GM12878 (cell line): ENCODE measurements around the gene NADSYN1. TPM values are rescaled to one million over a fixed set of nuclear protein-coding genes. Genes with fewer than 3 reads are reported as not detected.

Experiments used
- ATAC-seq: fragments of 200-7000 bp; cut with Tn5 transposase; 3 replicates; pipeline ENCODE4 v1.9.1; 2020; ENCODE audit warnings: mild to moderate bottlenecking, moderate library complexity
- BruUV-seq: library from RNA; stranded (reverse); fragments of 400-500 nt; replicated peaks from 2 replicates; lab custom pipeline; 2021; lab: Mats Ljungman, UMichigan
- CTCF ChIA-PET: fragments of 300-600 bp; sonication (Branson Sonifier 250); formaldehyde crosslinking; extraction: SDS; loops from one replicate; lab custom pipeline; 2021; ENCODE audit warnings: inconsistent platforms; lab: Yijun Ruan, JAX
- POLR2A ChIA-PET: fragments of 350-600 bp; formaldehyde crosslinking; extraction: SDS; loops from one replicate; lab custom pipeline; 2021; ENCODE audit warnings: inconsistent platforms; lab: Charles Lee
- RAD21 ChIA-PET: fragments of 300-600 bp; sonication (Branson Sonifier 250); formaldehyde crosslinking; loops from one replicate; lab custom pipeline; 2023; ENCODE audit warnings: antibody characterized with exemption; ENCODE audit not compliant: unreplicated experiment; lab: Charles Lee
- SMC1A ChIA-PET: fragments of 300-600 bp; sonication (Branson Sonifier 250); formaldehyde crosslinking; loops from one replicate; lab custom pipeline; 2023; ENCODE audit not compliant: unreplicated experiment, uncharacterized antibody; lab: Charles Lee
- DNase-seq: peaks from one replicate; pipeline ENCODE4 v3.0.0-alpha.2; 2011; ENCODE audit warnings: low read depth, low spot score
- FAIRE-seq: peaks from 3 replicates; lab custom pipeline; 2011; peaks lifted over from hg19 to GRCh38; lab: Jason Lieb, UNC
- H2AFZ ChIP-seq: 2 replicates; pipeline ENCODE4 v1.6.0; 2011; ENCODE audit warnings: low read depth, low read length, control low read depth; ENCODE audit not compliant: control insufficient read depth
- H3K27ac ChIP-seq: 2 replicates; pipeline ENCODE4 v1.5.1; 2011; ENCODE audit warnings: control low read depth; ENCODE audit not compliant: control insufficient read depth, insufficient read depth
- H3K27me3 ChIP-seq, 2 experiments: replicated peaks in 1 of 2; 2 replicates each; pipeline versions ENCODE4 v1.6.0 to v1.6.1; 2011; ENCODE audit warnings: low read length in 1 of 2; ENCODE audit not compliant: control insufficient read depth in 2 of 2, insufficient read depth in 2 of 2
- H3K36me3 ChIP-seq, 2 experiments: 2 replicates each; pipeline ENCODE4 v1.5.1; 2011; ENCODE audit warnings: low read length in 1 of 2; ENCODE audit not compliant: control insufficient read depth in 2 of 2, insufficient read depth in 2 of 2
- H3K4me1 ChIP-seq: 2 replicates; pipeline ENCODE4 v1.6.1; 2011; ENCODE audit warnings: mild to moderate bottlenecking, low read length, moderate library complexity, mixed read lengths; ENCODE audit not compliant: control insufficient read depth, insufficient read depth
- H3K4me2 ChIP-seq: 2 replicates; pipeline ENCODE4 v1.6.0; 2011; ENCODE audit warnings: control low read depth; ENCODE audit not compliant: control insufficient read depth, insufficient read depth
- H3K4me3 ChIP-seq: fragments of 200-600 bp; sonication (generic); 2 replicates; pipeline ENCODE4 v1.5.1; 2016
- H3K79me2 ChIP-seq: 2 replicates; pipeline ENCODE4 v1.6.0; 2011; ENCODE audit warnings: low read length; ENCODE audit not compliant: control insufficient read depth, insufficient read depth
- H3K9ac ChIP-seq: 2 replicates; pipeline ENCODE4 v1.8.0; 2011; ENCODE audit warnings: low read length, control low read depth, mixed read lengths; ENCODE audit not compliant: control insufficient read depth, insufficient read depth
- H3K9me3 ChIP-seq: replicated peaks from 3 replicates; pipeline ENCODE4 v1.5.1; 2011; ENCODE audit warnings: mild to moderate bottlenecking, low read length; ENCODE audit not compliant: control insufficient read depth, insufficient read depth
- H4K20me1 ChIP-seq: 2 replicates; pipeline ENCODE4 v1.6.0; 2011; ENCODE audit not compliant: control insufficient read depth, insufficient read depth
- NKRF ChIP-seq: fragments of 450-650 bp; conservative IDR thresholded peaks from 2 replicates; pipeline ENCODE4 v1.6.1; 2017; ENCODE audit warnings: mild to moderate bottlenecking, moderate library complexity
- RAD51 ChIP-seq: fragments of 450-650 bp; IDR thresholded peaks from 2 replicates; pipeline ENCODE4 v1.6.1; 2016; ENCODE audit warnings: moderate library complexity, mild to moderate bottlenecking, inconsistent platforms
- RUNX3 ChIP-seq: IDR thresholded peaks from 2 replicates; pipeline ENCODE4 v1.6.1; 2012; ENCODE audit warnings: low read length, inconsistent platforms
- WGBS: methylation state at CpG from one replicate; pipeline ENCODE4 v1.1.6; 2016; ENCODE audit warnings: low lambda C conversion rate; ENCODE audit not compliant: insufficient replicate concordance, insufficient coverage; ENCODE audit errors: missing lambda C conversion rate; 5-methylcytosine and 5-hydroxymethylcytosine counted together
- in situ Hi-C: fragments of 300-500 bp; cut with MboI; formaldehyde crosslinking; loops from 9 replicates; pipeline ENCODE4 v1.14.3; 2018; ENCODE audit warnings: mixed read lengths
- intact Hi-C: fragments of 100-400 bp; cut with micrococcal nuclease; formaldehyde crosslinking; loops from one replicate; pipeline ENCODE4 v1.14.2; 2022; ENCODE audit not compliant: unreplicated experiment
- microRNA-seq: library from miRNA; unstranded; fragments of <30 nt; microRNA quantifications from one replicate; pipeline ENCODE4, GENCODE V29; 2018
- polyA plus RNA-seq, 11 experiments: library from polyadenylated mRNA; depleted of rRNA in 4 of 11; unstranded in 6 of 11; stranded (reverse) in 5 of 11; fragments of >200 nt; fragmentation: Nextera tagmentation in 4 of 11; fragmentation: Illumina TruSeq in 1 of 11; extraction: Ambion mirVana in 4 of 11; extraction: Trizol in 1 of 11; gene quantifications; 1 replicate in 1 of 11; 2 replicates in 10 of 11; pipeline versions ENCODE4 v1.2.1 to v1.2.3, GENCODE V29; 2011 to 2016; ENCODE audit warnings: inconsistent platforms in 2 of 11, missing spikeins in 2 of 11, low read depth in 1 of 11
- small RNA-seq: library from RNA; depleted of rRNA; stranded (forward); fragments of <200 nt; gene quantifications from one replicate; pipeline ENCODE3, GENCODE V24; 2014
- total RNA-seq, 4 experiments: library from RNA; depleted of rRNA in 3 of 4; stranded (reverse); fragments of >200 nt in 3 of 4; fragmentation: Illumina TruSeq in 1 of 4; extraction: Trizol in 1 of 4; gene quantifications; 2 replicates each; pipeline versions ENCODE4 v1.2.1 to v1.2.3, GENCODE V29; 2013 to 2021

The NADSYN1 gene
- total and polyA plus RNA-seq, 10 of the 15 experiments (the other 5 are each of a cell fraction or from before 2014, with no cell fraction given), result 12.2 to 90.2 (median 69.5) TPM

DNA sequence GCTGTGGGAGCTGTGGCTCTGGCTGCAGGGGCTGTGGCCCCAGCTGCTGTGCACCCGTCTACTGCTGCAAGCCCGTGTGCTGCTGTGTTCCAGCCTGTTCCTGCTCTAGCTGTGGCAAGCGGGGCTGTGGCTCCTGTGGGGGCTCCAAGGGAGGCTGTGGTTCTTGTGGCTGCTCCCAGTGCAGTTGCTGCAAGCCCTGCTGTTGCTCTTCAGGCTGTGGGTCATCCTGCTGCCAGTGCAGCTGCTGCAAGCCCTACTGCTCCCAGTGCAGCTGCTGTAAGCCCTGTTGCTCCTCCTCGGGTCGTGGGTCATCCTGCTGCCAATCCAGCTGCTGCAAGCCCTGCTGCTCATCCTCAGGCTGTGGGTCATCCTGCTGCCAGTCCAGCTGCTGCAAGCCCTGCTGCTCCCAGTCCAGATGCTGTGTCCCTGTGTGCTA, 95.7 kb downstream of the NADSYN1 start:
- ChIA-PET POLR2A (no interaction called here), CTCF (interaction anchor here (1.6 kb wide), 1 partner anchor 18 kb away, joined by 3 read pairs; no protein-coding TSS in a partner anchor), RAD21 (no interaction called here), SMC1A (no interaction called here)
- H3K9ac ChIP-seq, result no peak overlapping the region
- no TSS peak for BruUV-seq
- no peak overlapping the region for H3K4me2 ChIP-seq
- no peaks in the 10 kb centered on the region for H3K36me3 ChIP-seq
- no peak overlapping the region for H3K4me3 ChIP-seq
- intact Hi-C loops, result no loop called here
- ATAC-seq (no peak), FAIRE-seq (no peak), DNase-seq (no peak)
- no peaks in the 10 kb centered on the region for H3K27me3 ChIP-seq
- H3K27ac ChIP-seq, result no peak overlapping the region
- WGBS, result 0% methylated on average over 5 of the region's 5 CpGs
- in situ Hi-C loops, result no loop called here
- peaks cover 9% of the 10 kb centered on the region for H3K9me3 ChIP-seq
- H4K20me1 ChIP-seq, result no peaks in the 10 kb centered on the region
- H3K79me2 ChIP-seq, result no peaks in the 10 kb centered on the region
- no peak overlapping the region for H2AFZ ChIP-seq
- no peak for TF ChIP-seq NKRF
- no peak for TF ChIP-seq RAD51
- peak; percentile 57 for TF ChIP-seq RUNX3
- peaks cover 20% of the 10 kb centered on the region for H3K4me1 ChIP-seq

Small RNA genes lying within 50 kb of the gene (microRNA-seq; reads per million reads assigned to microRNA genes)
- gene MIR6754, result not detected

Small RNA genes lying within 50 kb of the gene (small RNA-seq; reads per million reads assigned to genes)
- not detected for gene MIR6754

Other genes starting within 250 kb of the NADSYN1 start
- 0.11 and 0.28 TPM in 2 replicates for gene SHANK2, start 200.6 kb upstream of the NADSYN1 start, total RNA-seq (2014; rRNA removed)
- not detected in 2 replicates for gene SHANK2, start 200.6 kb upstream of the NADSYN1 start, total RNA-seq (2014; rRNA removed; fragmentation: Illumina TruSeq; extraction: Trizol)
- 0.13 and 0.31 TPM in 2 replicates for gene SHANK2, start 200.6 kb upstream of the NADSYN1 start, total RNA-seq (2021)
- gene SHANK2, start 200.6 kb upstream of the NADSYN1 start, polyA plus RNA-seq (2011; rRNA removed), result 0.10 and 0.14 TPM in 2 replicates
- gene SHANK2, start 200.6 kb upstream of the NADSYN1 start, polyA plus RNA-seq (2014; fragmentation: Illumina TruSeq; extraction: Trizol), result 0.01 TPM in 1 of 2 replicates, not detected in the other
- not detected for gene SHANK2, start 200.6 kb upstream of the NADSYN1 start, polyA plus RNA-seq (2014; fragmentation: Nextera tagmentation; extraction: Ambion mirVana)
- not detected in 2 replicates for gene SHANK2, start 200.6 kb upstream of the NADSYN1 start, polyA plus RNA-seq (2014; rRNA removed)
- under 1 TPM in 1 of 2 experiments, not detected in 1; 0.04 TPM for gene SHANK2, start 200.6 kb upstream of the NADSYN1 start, polyA plus RNA-seq (2016; fragmentation: Nextera tagmentation; extraction: Ambion mirVana)
- gene DHCR7, start 4.8 kb upstream of the NADSYN1 start, total RNA-seq (2014; rRNA removed), result 86.7 and 92.6 TPM in 2 replicates
- 30.7 and 31.2 TPM in 2 replicates for gene DHCR7, start 4.8 kb upstream of the NADSYN1 start, total RNA-seq (2014; rRNA removed; fragmentation: Illumina TruSeq; extraction: Trizol)
- gene DHCR7, start 4.8 kb upstream of the NADSYN1 start, total RNA-seq (2021), result 115 and 126 TPM in 2 replicates
- 36.1 and 106 TPM in 2 replicates for gene DHCR7, start 4.8 kb upstream of the NADSYN1 start, polyA plus RNA-seq (2011; rRNA removed)
- 54.0 and 92.0 TPM in 2 replicates for gene DHCR7, start 4.8 kb upstream of the NADSYN1 start, polyA plus RNA-seq (2014; fragmentation: Illumina TruSeq; extraction: Trizol)
- gene DHCR7, start 4.8 kb upstream of the NADSYN1 start, polyA plus RNA-seq (2014; fragmentation: Nextera tagmentation; extraction: Ambion mirVana), result 10 to 100 TPM in 1 of 2 experiments, 1 to 10 TPM in 1; 4.2 to 13.8 TPM
- 67.8 and 79.5 TPM in 2 replicates for gene DHCR7, start 4.8 kb upstream of the NADSYN1 start, polyA plus RNA-seq (2014; rRNA removed)
- 10 to 100 TPM; 46.1 to 47.8 TPM for gene DHCR7, start 4.8 kb upstream of the NADSYN1 start, polyA plus RNA-seq (2016; fragmentation: Nextera tagmentation; extraction: Ambion mirVana)
- 0.05 TPM in 1 of 2 replicates, not detected in the other for gene KRTAP5-7, start 74.1 kb downstream of the NADSYN1 start, total RNA-seq (2014; rRNA removed)
- not detected in 2 replicates for gene KRTAP5-7, start 74.1 kb downstream of the NADSYN1 start, total RNA-seq (2014; rRNA removed; fragmentation: Illumina TruSeq; extraction: Trizol)
- not detected in 2 replicates for gene KRTAP5-7, start 74.1 kb downstream of the NADSYN1 start, total RNA-seq (2021)
- 0.07 and 0.10 TPM in 2 replicates for gene KRTAP5-7, start 74.1 kb downstream of the NADSYN1 start, polyA plus RNA-seq (2011; rRNA removed)
- gene KRTAP5-7, start 74.1 kb downstream of the NADSYN1 start, polyA plus RNA-seq (2014; fragmentation: Illumina TruSeq; extraction: Trizol), result 0.15 and 0.17 TPM in 2 replicates
- gene KRTAP5-7, start 74.1 kb downstream of the NADSYN1 start, polyA plus RNA-seq (2014; fragmentation: Nextera tagmentation; extraction: Ambion mirVana), result under 1 TPM in 1 of 2 experiments, not detected in 1; 0.23 TPM
- 0.23 TPM in 1 of 2 replicates, not detected in the other for gene KRTAP5-7, start 74.1 kb downstream of the NADSYN1 start, polyA plus RNA-seq (2014; rRNA removed)
- not detected for gene KRTAP5-7, start 74.1 kb downstream of the NADSYN1 start, polyA plus RNA-seq (2016; fragmentation: Nextera tagmentation; extraction: Ambion mirVana)
- 0.22 TPM in 1 of 2 replicates, not detected in the other for gene KRTAP5-8, start 84.8 kb downstream of the NADSYN1 start, total RNA-seq (2014; rRNA removed)
- gene KRTAP5-8, start 84.8 kb downstream of the NADSYN1 start, total RNA-seq (2014; rRNA removed; fragmentation: Illumina TruSeq; extraction: Trizol), result not detected in 2 replicates
- 0.36 TPM in 1 of 2 replicates, not detected in the other for gene KRTAP5-8, start 84.8 kb downstream of the NADSYN1 start, total RNA-seq (2021)
- gene KRTAP5-8, start 84.8 kb downstream of the NADSYN1 start, polyA plus RNA-seq (2011; rRNA removed), result 0.10 and 0.15 TPM in 2 replicates
- gene KRTAP5-8, start 84.8 kb downstream of the NADSYN1 start, polyA plus RNA-seq (2014; fragmentation: Illumina TruSeq; extraction: Trizol), result 0.12 and 0.38 TPM in 2 replicates
- gene KRTAP5-8, start 84.8 kb downstream of the NADSYN1 start, polyA plus RNA-seq (2014; fragmentation: Nextera tagmentation; extraction: Ambion mirVana), result under 1 TPM in 1 of 2 experiments, not detected in 1; 0.07 TPM
- not detected in 2 replicates for gene KRTAP5-8, start 84.8 kb downstream of the NADSYN1 start, polyA plus RNA-seq (2014; rRNA removed)
- not detected for gene KRTAP5-8, start 84.8 kb downstream of the NADSYN1 start, polyA plus RNA-seq (2016; fragmentation: Nextera tagmentation; extraction: Ambion mirVana)
- gene KRTAP5-9, start 95.2 kb downstream of the NADSYN1 start, total RNA-seq (2014; rRNA removed), result not detected in 2 replicates
- 0.18 TPM in 1 of 2 replicates, not detected in the other for gene KRTAP5-9, start 95.2 kb downstream of the NADSYN1 start, total RNA-seq (2014; rRNA removed; fragmentation: Illumina TruSeq; extraction: Trizol)
- not detected in 2 replicates for gene KRTAP5-9, start 95.2 kb downstream of the NADSYN1 start, total RNA-seq (2021)
- 0.13 and 0.20 TPM in 2 replicates for gene KRTAP5-9, start 95.2 kb downstream of the NADSYN1 start, polyA plus RNA-seq (2011; rRNA removed)
- 0.06 TPM in 1 of 2 replicates, not detected in the other for gene KRTAP5-9, start 95.2 kb downstream of the NADSYN1 start, polyA plus RNA-seq (2014; fragmentation: Illumina TruSeq; extraction: Trizol)
- under 1 TPM in 1 of 2 experiments, not detected in 1; 0.07 TPM for gene KRTAP5-9, start 95.2 kb downstream of the NADSYN1 start, polyA plus RNA-seq (2014; fragmentation: Nextera tagmentation; extraction: Ambion mirVana)
- gene KRTAP5-9, start 95.2 kb downstream of the NADSYN1 start, polyA plus RNA-seq (2014; rRNA removed), result 0.06 and 0.38 TPM in 2 replicates
- under 1 TPM in 1 of 2 experiments, not detected in 1; 0.24 TPM for gene KRTAP5-9, start 95.2 kb downstream of the NADSYN1 start, polyA plus RNA-seq (2016; fragmentation: Nextera tagmentation; extraction: Ambion mirVana)
- not detected in 2 replicates for gene KRTAP5-10, start 112.4 kb downstream of the NADSYN1 start, total RNA-seq (2014; rRNA removed)
- gene KRTAP5-10, start 112.4 kb downstream of the NADSYN1 start, total RNA-seq (2014; rRNA removed; fragmentation: Illumina TruSeq; extraction: Trizol), result not detected in 2 replicates
- gene KRTAP5-10, start 112.4 kb downstream of the NADSYN1 start, total RNA-seq (2021), result not detected in 2 replicates
- gene KRTAP5-10, start 112.4 kb downstream of the NADSYN1 start, polyA plus RNA-seq (2011; rRNA removed), result 0.10 TPM in 1 of 2 replicates, not detected in the other
- not detected in 2 replicates for gene KRTAP5-10, start 112.4 kb downstream of the NADSYN1 start, polyA plus RNA-seq (2014; fragmentation: Illumina TruSeq; extraction: Trizol)
- gene KRTAP5-10, start 112.4 kb downstream of the NADSYN1 start, polyA plus RNA-seq (2014; fragmentation: Nextera tagmentation; extraction: Ambion mirVana), result under 1 TPM in 1 of 2 experiments, not detected in 1; 0.06 TPM
- 0.06 TPM in 1 of 2 replicates, not detected in the other for gene KRTAP5-10, start 112.4 kb downstream of the NADSYN1 start, polyA plus RNA-seq (2014; rRNA removed)
- not detected for gene KRTAP5-10, start 112.4 kb downstream of the NADSYN1 start, polyA plus RNA-seq (2016; fragmentation: Nextera tagmentation; extraction: Ambion mirVana)
- not detected in 2 replicates for gene KRTAP5-11, start 129.7 kb downstream of the NADSYN1 start, total RNA-seq (2014; rRNA removed)
- not detected in 2 replicates for gene KRTAP5-11, start 129.7 kb downstream of the NADSYN1 start, total RNA-seq (2014; rRNA removed; fragmentation: Illumina TruSeq; extraction: Trizol)
- not detected in 2 replicates for gene KRTAP5-11, start 129.7 kb downstream of the NADSYN1 start, total RNA-seq (2021)
- not detected in 2 replicates for gene KRTAP5-11, start 129.7 kb downstream of the NADSYN1 start, polyA plus RNA-seq (2011; rRNA removed)
- gene KRTAP5-11, start 129.7 kb downstream of the NADSYN1 start, polyA plus RNA-seq (2014; fragmentation: Illumina TruSeq; extraction: Trizol), result not detected in 2 replicates
- gene KRTAP5-11, start 129.7 kb downstream of the NADSYN1 start, polyA plus RNA-seq (2014; fragmentation: Nextera tagmentation; extraction: Ambion mirVana), result not detected
- gene KRTAP5-11, start 129.7 kb downstream of the NADSYN1 start, polyA plus RNA-seq (2014; rRNA removed), result not detected in 2 replicates
- gene KRTAP5-11, start 129.7 kb downstream of the NADSYN1 start, polyA plus RNA-seq (2016; fragmentation: Nextera tagmentation; extraction: Ambion mirVana), result not detected